Liver (tissue), 3 donors: ENCODE results near the gene RASA3.

Source experiments
- JUND ChIP-seq, 2 donors: IDR thresholded peaks; 2 replicates each; pipeline ENCODE4 v1.6.1; 2016; ENCODE audit warnings: antibody characterized with exemption in 2 of 2
- TF ChIP-seq, protein P1 (sequence below): fragments of 150-350 bp; IDR thresholded peaks from 2 replicates; pipeline ENCODE4 v1.5.1; 2017; ENCODE audit warnings: improper control_type of control experiment, low read depth, low read length; ENCODE audit not compliant: missing input control
- donor health status: healthy.
- donor health status: healthy.

DNA sequence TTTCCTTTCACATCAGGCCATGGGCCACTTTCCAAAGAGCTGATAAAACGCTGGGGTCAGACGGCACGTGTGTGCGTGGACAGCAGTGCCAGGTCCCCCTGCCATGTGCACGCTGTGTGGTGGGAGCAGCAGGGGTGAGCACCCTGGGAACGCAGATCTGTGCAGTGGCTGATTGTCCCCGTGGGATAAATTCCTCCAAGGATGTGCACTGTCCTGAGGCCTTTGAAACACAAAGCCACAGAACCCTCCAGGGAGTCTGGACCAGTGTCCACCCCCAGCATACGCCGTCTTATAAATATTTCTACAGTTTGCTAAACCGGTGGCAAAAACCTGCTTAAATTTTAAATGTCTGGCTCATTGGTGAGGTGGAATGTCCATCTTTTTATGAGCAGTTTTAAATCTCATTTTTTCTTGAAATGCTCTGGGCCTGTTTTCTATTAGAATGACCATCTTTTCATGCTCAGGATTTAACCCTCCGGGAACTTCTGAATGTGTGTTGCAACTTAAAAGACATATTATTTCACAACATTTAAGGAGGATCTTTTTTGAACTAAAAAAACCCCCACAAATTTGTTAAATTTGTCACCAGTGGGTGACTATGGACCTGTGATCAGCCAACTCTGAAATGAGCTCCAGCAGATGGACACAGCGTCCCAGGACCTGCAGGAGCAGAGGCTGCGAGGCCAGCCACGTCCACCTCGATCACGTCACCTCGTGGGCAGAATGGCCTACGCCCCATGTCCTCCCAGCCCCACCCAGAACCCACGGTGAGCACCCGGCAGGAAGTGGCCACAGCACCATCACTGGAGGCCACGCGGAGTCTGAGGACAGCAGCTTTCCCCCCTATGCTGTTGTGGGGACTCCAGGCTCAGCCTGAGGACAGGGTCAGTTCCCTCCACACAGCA lies 68.6 kb downstream of the RASA3 start:
- TF ChIP-seq, protein P1, sequence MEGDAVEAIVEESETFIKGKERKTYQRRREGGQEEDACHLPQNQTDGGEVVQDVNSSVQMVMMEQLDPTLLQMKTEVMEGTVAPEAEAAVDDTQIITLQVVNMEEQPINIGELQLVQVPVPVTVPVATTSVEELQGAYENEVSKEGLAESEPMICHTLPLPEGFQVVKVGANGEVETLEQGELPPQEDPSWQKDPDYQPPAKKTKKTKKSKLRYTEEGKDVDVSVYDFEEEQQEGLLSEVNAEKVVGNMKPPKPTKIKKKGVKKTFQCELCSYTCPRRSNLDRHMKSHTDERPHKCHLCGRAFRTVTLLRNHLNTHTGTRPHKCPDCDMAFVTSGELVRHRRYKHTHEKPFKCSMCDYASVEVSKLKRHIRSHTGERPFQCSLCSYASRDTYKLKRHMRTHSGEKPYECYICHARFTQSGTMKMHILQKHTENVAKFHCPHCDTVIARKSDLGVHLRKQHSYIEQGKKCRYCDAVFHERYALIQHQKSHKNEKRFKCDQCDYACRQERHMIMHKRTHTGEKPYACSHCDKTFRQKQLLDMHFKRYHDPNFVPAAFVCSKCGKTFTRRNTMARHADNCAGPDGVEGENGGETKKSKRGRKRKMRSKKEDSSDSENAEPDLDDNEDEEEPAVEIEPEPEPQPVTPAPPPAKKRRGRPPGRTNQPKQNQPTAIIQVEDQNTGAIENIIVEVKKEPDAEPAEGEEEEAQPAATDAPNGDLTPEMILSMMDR, result no peak
- TF ChIP-seq JUND (IDR thresholded peaks at IDR 0.05), result no peak
